WTC11 (cell line): ENCODE data around the gene TECR. TPM values are rescaled to one million over a fixed set of nuclear protein-coding genes. Genes with fewer than 3 reads are reported as not detected.

Source experiments
- ATAC-seq: fragments of 200-7000 bp; cut with Tn5 transposase; 2 replicates; pipeline ENCODE4 v1.10.0; 2021; ENCODE audit warnings: mild to moderate bottlenecking, moderate library complexity
- CTCF ChIA-PET: fragments of 300-600 bp; sonication (Branson Sonifier 250); formaldehyde crosslinking; loops from one replicate; lab custom pipeline; 2021; ENCODE audit warnings: antibody characterized with exemption; lab: Charles Lee
- POLR2A ChIA-PET: fragments of 350-600 bp; sonication (Branson Sonifier 250); formaldehyde crosslinking; loops from one replicate; lab custom pipeline; 2021; ENCODE audit warnings: antibody characterized with exemption; lab: Charles Lee
- DNase-seq: peaks from one replicate; pipeline ENCODE4 v3.0.0; 2021; ENCODE audit warnings: low spot score
- H3K27ac Mint-ChIP-seq: 2 replicates; pipeline ENCODE4 v1.8.0; 2021; ENCODE audit warnings: mixed read lengths
- H3K27me3 Mint-ChIP-seq: 2 replicates; pipeline ENCODE4 v1.8.0; 2021; ENCODE audit warnings: low read depth, mild to moderate bottlenecking, moderate library complexity, mixed read lengths
- H3K36me3 Mint-ChIP-seq: 2 replicates; pipeline ENCODE4 v1.8.0; 2021; ENCODE audit warnings: mixed read lengths
- H3K4me1 Mint-ChIP-seq: 2 replicates; pipeline ENCODE4 v1.8.0; 2022; ENCODE audit warnings: mixed read lengths
- H3K4me3 Mint-ChIP-seq: 2 replicates; pipeline ENCODE4 v1.8.0; 2021; ENCODE audit warnings: mild to moderate bottlenecking, moderate library complexity, mixed read lengths
- H3K9me3 Mint-ChIP-seq: 2 replicates; pipeline ENCODE4 v1.8.0; 2021; ENCODE audit warnings: mixed read lengths
- CTCF ChIP-seq: fragments of 200-600 bp; IDR thresholded peaks from 2 replicates; pipeline ENCODE4 v1.8.0; 2022; ENCODE audit warnings: antibody characterized with exemption
- E2F1 ChIP-seq: sonication (generic); formaldehyde crosslinking; IDR thresholded peaks from 2 replicates; pipeline ENCODE4 v1.8.0; 2022; ENCODE audit warnings: mild to moderate bottlenecking, missing genetic modification reagents
- GABPB1 ChIP-seq: sonication (generic); formaldehyde crosslinking; IDR thresholded peaks from 2 replicates; pipeline ENCODE4 v1.8.1; 2023; ENCODE audit warnings: mild to moderate bottlenecking, missing genetic modification reagents
- KAT7 ChIP-seq: sonication (generic); formaldehyde crosslinking; IDR thresholded peaks from 2 replicates; pipeline ENCODE4 v1.8.1; 2023; ENCODE audit warnings: missing genetic modification reagents, mild to moderate bottlenecking, borderline replicate concordance
- MYBL2 ChIP-seq: sonication (generic); formaldehyde crosslinking; IDR thresholded peaks from 2 replicates; pipeline ENCODE4 v1.8.1; 2023; ENCODE audit warnings: mild to moderate bottlenecking, moderate library complexity, missing genetic modification reagents
- SMAD3 ChIP-seq: sonication (generic); formaldehyde crosslinking; IDR thresholded peaks from 2 replicates; pipeline ENCODE4 v1.8.0; 2022; ENCODE audit warnings: missing genetic modification reagents, mild to moderate bottlenecking, borderline replicate concordance
- SOX15 ChIP-seq: fragments of 250-450 bp; sonication (Bioruptor Pico); IDR thresholded peaks from 2 replicates; pipeline ENCODE4 v1.9.0; 2021; ENCODE audit warnings: mild to moderate bottlenecking
- TEAD4 ChIP-seq: sonication (generic); formaldehyde crosslinking; IDR thresholded peaks from 2 replicates; pipeline ENCODE4 v1.8.0; 2022; ENCODE audit warnings: mild to moderate bottlenecking, missing genetic modification reagents
- USF2 ChIP-seq: sonication (generic); formaldehyde crosslinking; IDR thresholded peaks from 2 replicates; pipeline ENCODE4 v1.8.1; 2023; ENCODE audit warnings: mild to moderate bottlenecking, missing genetic modification reagents, moderate library complexity
- ZBTB21 ChIP-seq: sonication (generic); formaldehyde crosslinking; IDR thresholded peaks from 2 replicates; pipeline ENCODE4 v1.8.1; 2023; ENCODE audit warnings: mild to moderate bottlenecking, missing genetic modification reagents, borderline replicate concordance
- ZBTB43 ChIP-seq: sonication (generic); formaldehyde crosslinking; IDR thresholded peaks from 2 replicates; pipeline ENCODE4 v1.8.1; 2023; ENCODE audit warnings: mild to moderate bottlenecking, missing genetic modification reagents
- ZNF232 ChIP-seq: sonication (generic); formaldehyde crosslinking; IDR thresholded peaks from 2 replicates; pipeline ENCODE4 v1.8.0; 2022; ENCODE audit warnings: mild to moderate bottlenecking, missing genetic modification reagents
- ZNF423 ChIP-seq: fragments of 250-450 bp; sonication (Bioruptor Pico); IDR thresholded peaks from 2 replicates; pipeline ENCODE4 v2.1.2; 2022; ENCODE audit warnings: mild to moderate bottlenecking, moderate library complexity
- ZNF425 ChIP-seq: fragments of 250-450 bp; sonication (Bioruptor Pico); conservative IDR thresholded peaks from 2 replicates; pipeline ENCODE4 v1.9.0; 2021; ENCODE audit warnings: mild to moderate bottlenecking
- ZNF512 ChIP-seq: sonication (generic); formaldehyde crosslinking; IDR thresholded peaks from 2 replicates; pipeline ENCODE4 v1.8.1; 2022; ENCODE audit warnings: missing genetic modification reagents, borderline replicate concordance
- ZNF671 ChIP-seq: fragments of 250-450 bp; sonication (Bioruptor Pico); IDR thresholded peaks from 2 replicates; pipeline ENCODE4 v1.8.0; 2021; ENCODE audit warnings: mild to moderate bottlenecking
- total RNA-seq: library from RNA; stranded (reverse); gene quantifications from 3 replicates; pipeline ENCODE4 v1.2.3, GENCODE V29; 2021

The TECR gene
- total RNA-seq, 1 experiment from 2014 or later: 161 TPM

GRCh38 chr19:14559916-14560775 lies 30.8 kb downstream of the TECR start:
- H3K27ac Mint-ChIP-seq: peak overlapping the region; percentile 71
- POLR2A ChIA-PET: interaction anchor here (0.7 kb wide), 1 partner anchor 24 kb away, joined by 3 read pairs; no protein-coding TSS in a partner anchor
- CTCF ChIA-PET: interaction anchor here (1.0 to 2.1 kb wide), 7 partner anchors 9 to 126 kb away, joined by 3 to 8 read pairs (median 4); partner anchors contain the start of gene NDUFB7
- TF ChIP-seq ZBTB21 (CRISPR knock-in tag) (no peak), SOX15 (CRISPR knock-in tag) (no peak), ZNF232 (no peak), KAT7 (CRISPR knock-in tag) (no peak), ZNF512 (CRISPR knock-in tag) (no peak), MYBL2 (CRISPR knock-in tag) (no peak), ZNF425 (CRISPR knock-in tag) (no peak), CTCF (no peak), ZNF671 (no peak), ZNF423 (no peak), ZBTB43 (CRISPR knock-in tag) (no peak), TEAD4 (CRISPR knock-in tag) (no peak), GABPB1 (CRISPR knock-in tag) (no peak), E2F1 (no peak), USF2 (CRISPR knock-in tag) (no peak), SMAD3 (no peak)
- TF ChIP-seq, all 79 proteins: peak for 0
- H3K4me1 Mint-ChIP-seq: peaks cover 45% of the 10 kb centered on the region
- H3K27me3 Mint-ChIP-seq: no peaks in the 10 kb centered on the region
- ATAC-seq: no peak
- H3K4me3 Mint-ChIP-seq: no peak overlapping the region
- no peak for DNase-seq
- H3K9me3 Mint-ChIP-seq: no peaks in the 10 kb centered on the region
- H3K36me3 Mint-ChIP-seq: peaks cover 2% of the 10 kb centered on the region; the same call in 1 of the 2 replicates
